Neural cell (in vitro differentiated cells): ENCODE measurements around the gene TMEM94. TPM values are rescaled to one million over a fixed set of nuclear protein-coding genes. Genes with fewer than 3 reads are reported as not detected.
A peak's percentile ranks its signal among the peaks of the same experiment; 100 is the strongest.
"Not testable (repeated sequence)": the region's sequence is repeated elsewhere in the genome, so short reads cannot be mapped to it uniquely, and the experiment has no call there.

ENCODE experiments used
- H2AFZ ChIP-seq: fragments of 200-600, 300-800 bp; sonication (generic), shearing (Covaris generic); 2 replicates; pipeline ENCODE4 v1.6.0; 2014; ENCODE audit warnings: low read depth, mild to moderate bottlenecking, antibody characterized with exemption, low read length, moderate library complexity
- H3F3A ChIP-seq: fragments of 200-600 bp; shearing (Covaris generic); 2 replicates; pipeline ENCODE4 v1.6.1; 2016; ENCODE audit warnings: mild to moderate bottlenecking, moderate library complexity, mixed read lengths, antibody characterized with exemption, low read length; ENCODE audit not compliant: insufficient read depth, poor library complexity, severe bottlenecking
- H3K27ac ChIP-seq: fragments of 200-600, 300-800 bp; sonication (generic), shearing (Covaris generic); 2 replicates; pipeline ENCODE4 v1.5.1; 2014; ENCODE audit warnings: mild to moderate bottlenecking, low read length, moderate library complexity
- H3K27me3 ChIP-seq: fragments of 300-800, 200-600 bp; sonication (generic), shearing (Covaris generic); 2 replicates; pipeline ENCODE4 v1.6.0; 2014; ENCODE audit warnings: mild to moderate bottlenecking, low read depth, low read length, moderate library complexity; ENCODE audit not compliant: insufficient read depth
- H3K36me3 ChIP-seq: fragments of 300-800, 200-600 bp; sonication (generic), shearing (Covaris generic); 2 replicates; pipeline ENCODE4 v1.5.1; 2014; ENCODE audit warnings: mild to moderate bottlenecking, antibody characterized with exemption, low read length, moderate library complexity; ENCODE audit not compliant: insufficient read depth
- H3K4me2 ChIP-seq: fragments of 300-800, 200-600 bp; sonication (generic), shearing (Covaris generic); 2 replicates; pipeline ENCODE4 v1.6.0; 2014; ENCODE audit warnings: mild to moderate bottlenecking, low read length
- H3K4me3 ChIP-seq: fragments of 300-800, 200-600 bp; sonication (generic), shearing (Covaris generic); 2 replicates; pipeline ENCODE4 v1.5.1; 2014; ENCODE audit warnings: mild to moderate bottlenecking, low read length, moderate library complexity
- H3K79me2 ChIP-seq: fragments of 200-600 bp; shearing (Covaris generic); replicated peaks from 2 replicates; pipeline ENCODE4 v1.6.0; 2014; ENCODE audit warnings: mild to moderate bottlenecking, low read length, moderate library complexity; ENCODE audit not compliant: insufficient read depth
- H3K9ac ChIP-seq: fragments of 300-800, 200-600 bp; sonication (generic), shearing (Covaris generic); 2 replicates; pipeline ENCODE4 v1.6.1; 2016; ENCODE audit warnings: mild to moderate bottlenecking, low read length, mixed read lengths
- H3K9me2 ChIP-seq: fragments of 200-600 bp; shearing (Covaris generic); 2 replicates; pipeline ENCODE4 v1.6.1; 2016; ENCODE audit warnings: mild to moderate bottlenecking, low read length, mixed read lengths; ENCODE audit not compliant: insufficient read depth
- H3K9me3 ChIP-seq: fragments of 200-600, 300-800 bp; sonication (generic), shearing (Covaris generic); 2 replicates; pipeline ENCODE4 v1.6.1; 2016; ENCODE audit warnings: mild to moderate bottlenecking, mixed run types, low read length, moderate library complexity, mixed read lengths
- H4K20me1 ChIP-seq: fragments of 200-600 bp; shearing (Covaris generic); 2 replicates; pipeline ENCODE4 v1.6.1; 2016; ENCODE audit warnings: mild to moderate bottlenecking, mixed run types; ENCODE audit not compliant: insufficient read depth
- CTCF ChIP-seq: fragments of 450-650 bp; IDR thresholded peaks from 2 replicates; pipeline ENCODE4 v1.5.1; 2014; ENCODE audit warnings: antibody characterized with exemption, mild to moderate bottlenecking, moderate library complexity; ENCODE audit not compliant: poor library complexity, severe bottlenecking
- EP300 ChIP-seq: fragments of 450-650 bp; conservative IDR thresholded peaks from 2 replicates; pipeline ENCODE4 v1.6.1; 2014; ENCODE audit warnings: antibody characterized with exemption, mild to moderate bottlenecking, moderate library complexity; ENCODE audit not compliant: poor library complexity, severe bottlenecking
- EZH2 ChIP-seq: fragments of 200-600, 300-800 bp; shearing (Covaris generic), sonication (generic); IDR thresholded peaks from 2 replicates; pipeline ENCODE4 v1.6.1; 2014; ENCODE audit warnings: antibody characterized with exemption, low read length, borderline replicate concordance, mild to moderate bottlenecking; ENCODE audit not compliant: insufficient read depth, poor library complexity, severe bottlenecking
- MXI1 ChIP-seq: fragments of 450-650 bp; conservative IDR thresholded peaks from 2 replicates; pipeline ENCODE4 v1.6.1; 2014; ENCODE audit warnings: antibody characterized with exemption, mild to moderate bottlenecking; ENCODE audit not compliant: poor library complexity, severe bottlenecking
- POLR2AphosphoS5 ChIP-seq: IDR thresholded peaks from 2 replicates; pipeline ENCODE4 v1.6.1; 2012
- RAD21 ChIP-seq: fragments of 450-650 bp; conservative IDR thresholded peaks from 2 replicates; pipeline ENCODE4 v1.6.1; 2014; ENCODE audit warnings: antibody characterized with exemption, mild to moderate bottlenecking, moderate library complexity
- REST ChIP-seq: IDR thresholded peaks from 2 replicates; pipeline ENCODE4 v1.6.1; 2012; ENCODE audit warnings: borderline replicate concordance
- SMC3 ChIP-seq: fragments of 450-650 bp; conservative IDR thresholded peaks from 2 replicates; pipeline ENCODE4 v1.6.1; 2014; ENCODE audit warnings: antibody characterized with exemption, mild to moderate bottlenecking, moderate library complexity; ENCODE audit not compliant: poor library complexity
- TAF1 ChIP-seq: IDR thresholded peaks from 2 replicates; pipeline ENCODE4 v1.6.1; 2012; ENCODE audit warnings: low read depth
- polyA plus RNA-seq: library from polyadenylated mRNA; depleted of rRNA; stranded (reverse); fragments of >200 nt; gene quantifications from 2 replicates; pipeline ENCODE4 v1.2.3, GENCODE V29; 2014

TMEM94 gene
- polyA plus RNA-seq, 1 donor from 2014 or later: 37.0 TPM

- no peak overlapping the region for H3K4me2 ChIP-seq
- H3K9me3 ChIP-seq: no peaks in the 10 kb centered on the region
- TF ChIP-seq EP300: no peak
- TF ChIP-seq MXI1: no peak
- TF ChIP-seq REST: no peak
- TF ChIP-seq SMC3: no peak
- TF ChIP-seq POLR2AphosphoS5: no peak
- TF ChIP-seq EZH2: no peak
- TF ChIP-seq TAF1: no peak
- TF ChIP-seq RAD21: no peak
- TF ChIP-seq CTCF: no peak
Measured at GRCh38 chr17:75454193-75454592, 2.2 kb upstream of the TMEM94 start.

GRCh38 chr17:75454672-75455071 is 1.8 kb upstream of the TMEM94 start:
- H3K27me3 ChIP-seq, H4K20me1 ChIP-seq, H3K9me3 ChIP-seq, H3F3A ChIP-seq, H3K9ac ChIP-seq, H3K36me3 ChIP-seq, H3K27ac ChIP-seq, H3K4me2 ChIP-seq, H3K4me3 ChIP-seq, H3K9me2 ChIP-seq, H2AFZ ChIP-seq: not testable (repeated sequence)
- H3K79me2 ChIP-seq: peaks cover 19% of the 10 kb centered on the region

More at GRCh38 chr17:75454193-75454592, 2.2 kb upstream of the TMEM94 start:
- Histone ChIP-seq H3K4me3 (no peak overlapping the region), H2AFZ (no peak overlapping the region), H3K79me2 (peaks cover 16% of the 10 kb centered on the region), H3K9me2 (no peaks in the 10 kb centered on the region), H3K27me3 (no peaks in the 10 kb centered on the region), H3K9ac (no peak overlapping the region), H3K36me3 (no peaks in the 10 kb centered on the region), H4K20me1 (no peaks in the 10 kb centered on the region), H3K27ac (no peak overlapping the region), H3F3A (peaks cover 3% of the 10 kb centered on the region)

- Histone ChIP-seq H3K9me2 (no peaks in the 10 kb centered on the region), H3K36me3 (no peaks in the 10 kb centered on the region), H3K4me2 (peak overlapping the region; percentile 95), H3K4me3 (peak overlapping the region; percentile 75), H4K20me1 (no peaks in the 10 kb centered on the region), H3K9ac (peak overlapping the region; percentile 73), H3K79me2 (peaks cover 22% of the 10 kb centered on the region), H3F3A (peaks cover 3% of the 10 kb centered on the region), H3K27me3 (no peaks in the 10 kb centered on the region), H3K9me3 (no peaks in the 10 kb centered on the region), H3K27ac (peak overlapping the region; percentile 86), H2AFZ (peak overlapping the region; percentile 86)
- TF ChIP-seq MXI1: no peak
- peak; percentile 80 for TF ChIP-seq REST
- no peak for TF ChIP-seq SMC3
Measured at GRCh38 chr17:75456039-75456416, 407 bp upstream of the TMEM94 start.
